GM21423 (cell line): ENCODE measurements around the gene CSPG5.

Experiments used
- ATAC-seq: cut with Tn5 transposase; IDR thresholded peaks from one replicate; pipeline ENCODE4 v1.9.1; 2021; ENCODE audit warnings: mild to moderate bottlenecking, moderate library complexity; ENCODE audit not compliant: unreplicated experiment

Gene CSPG5

GRCh38 chr3:47588053-47588452 lies 9.4 kb upstream of the CSPG5 start:
- no peak for ATAC-seq

GRCh38 chr3:47586746-47587145 lies 8.1 kb upstream of the CSPG5 start:
- ATAC-seq, result no peak

- ATAC-seq, result no peak
Measured at GRCh38 chr3:47583320-47584075, 4.8 kb upstream of the CSPG5 start.

GRCh38 chr3:47581835-47582234 lies 3.2 kb upstream of the CSPG5 start:
- ATAC-seq, result no peak

- no peak for ATAC-seq
Measured at GRCh38 chr3:47581422-47581821, 2.8 kb upstream of the CSPG5 start.

GRCh38 chr3:47580481-47580880 lies 1.8 kb upstream of the CSPG5 start:
- no peak for ATAC-seq

GRCh38 chr3:47579875-47580274 lies 1.2 kb upstream of the CSPG5 start:
- no peak for ATAC-seq

GRCh38 chr3:47578119-47578632 lies 489 bp downstream of the CSPG5 start:
- no peak for ATAC-seq

- ATAC-seq, result no peak
Measured at GRCh38 chr3:47577583-47578118, 1.0 kb downstream of the CSPG5 start.

- ATAC-seq, result no peak
Measured at GRCh38 chr3:47573190-47574172, 5.2 kb downstream of the CSPG5 start.

- no peak for ATAC-seq
Measured at GRCh38 chr3:47571391-47572175, 7.1 kb downstream of the CSPG5 start.

- no peak for ATAC-seq
Measured at GRCh38 chr3:47568901-47569300, 9.8 kb downstream of the CSPG5 start.

GRCh38 chr3:47567149-47567548 lies 11.5 kb downstream of the CSPG5 start:
- no peak for ATAC-seq

GRCh38 chr3:47566667-47567066 lies 12.0 kb downstream of the CSPG5 start:
- ATAC-seq, result no peak

GRCh38 chr3:47565734-47566550 lies 12.7 kb downstream of the CSPG5 start:
- ATAC-seq, result no peak

GRCh38 chr3:47556351-47556750 lies 22.3 kb downstream of the CSPG5 start:
- no peak for ATAC-seq

- no peak for ATAC-seq
Measured at GRCh38 chr3:47554335-47554734, 24.3 kb downstream of the CSPG5 start.

- ATAC-seq, result no peak
Measured at GRCh38 chr3:47553407-47553806, 25.3 kb downstream of the CSPG5 start.

GRCh38 chr3:47542471-47543173 lies 36.0 kb downstream of the CSPG5 start:
- no peak for ATAC-seq
